Dermis blood vessel endothelial cell (primary cell): Measurements from ENCODE around the gene LGALS4. TPM values are rescaled to one million over a fixed set of nuclear protein-coding genes. Genes with fewer than 3 reads are reported as not detected.
"Not testable (repeated sequence)": the region's sequence is repeated elsewhere in the genome, so short reads cannot be mapped to it uniquely, and the experiment has no call there.

ENCODE experiments used
- DNase-seq: peaks from one replicate; pipeline ENCODE4 v3.0.0; 2010
- total RNA-seq: library from RNA; depleted of rRNA; stranded (reverse); fragments of >200 nt; gene quantifications from 2 replicates; pipeline ENCODE4 v1.2.3, GENCODE V29; 2014

The LGALS4 gene
- total RNA-seq, 1 donor from 2014 or later: not detected

DNA sequence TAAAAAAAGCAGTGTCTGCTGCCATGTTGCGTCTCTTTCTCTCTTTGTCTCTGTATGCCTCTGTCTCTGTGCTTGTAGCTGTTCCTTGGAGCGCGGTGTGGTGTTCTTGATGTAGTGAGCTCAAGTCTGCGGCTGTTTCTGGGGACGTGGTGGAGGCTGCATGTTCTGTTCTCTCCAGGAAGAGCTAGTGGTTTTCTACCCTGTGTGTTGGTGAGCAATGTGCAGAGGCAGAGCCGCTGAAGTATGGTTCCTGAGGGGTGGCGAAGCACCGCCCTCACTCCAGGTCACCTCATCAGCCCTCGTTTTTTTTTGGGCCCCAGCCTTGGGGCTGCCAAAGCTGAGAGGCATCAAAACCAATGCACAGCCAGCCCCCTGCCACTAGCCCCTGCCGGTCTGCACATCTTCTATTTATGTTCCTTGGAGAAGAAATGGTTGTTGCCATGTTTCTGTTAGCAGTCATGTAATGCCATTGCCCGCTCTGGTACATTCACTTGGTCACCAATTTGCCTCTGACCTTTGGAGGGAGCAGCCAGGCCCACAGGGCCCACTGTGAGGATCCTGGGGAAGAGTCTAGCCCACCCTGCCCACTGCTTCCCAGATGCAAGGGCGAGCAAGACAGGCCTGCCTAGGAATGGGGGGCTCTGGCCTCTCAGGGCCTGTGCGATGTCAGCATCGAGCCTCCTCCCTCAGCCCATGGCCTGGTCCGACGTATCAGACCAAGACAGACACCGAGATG is 29.9 kb upstream of the LGALS4 start:
- no peak for DNase-seq

DNA sequence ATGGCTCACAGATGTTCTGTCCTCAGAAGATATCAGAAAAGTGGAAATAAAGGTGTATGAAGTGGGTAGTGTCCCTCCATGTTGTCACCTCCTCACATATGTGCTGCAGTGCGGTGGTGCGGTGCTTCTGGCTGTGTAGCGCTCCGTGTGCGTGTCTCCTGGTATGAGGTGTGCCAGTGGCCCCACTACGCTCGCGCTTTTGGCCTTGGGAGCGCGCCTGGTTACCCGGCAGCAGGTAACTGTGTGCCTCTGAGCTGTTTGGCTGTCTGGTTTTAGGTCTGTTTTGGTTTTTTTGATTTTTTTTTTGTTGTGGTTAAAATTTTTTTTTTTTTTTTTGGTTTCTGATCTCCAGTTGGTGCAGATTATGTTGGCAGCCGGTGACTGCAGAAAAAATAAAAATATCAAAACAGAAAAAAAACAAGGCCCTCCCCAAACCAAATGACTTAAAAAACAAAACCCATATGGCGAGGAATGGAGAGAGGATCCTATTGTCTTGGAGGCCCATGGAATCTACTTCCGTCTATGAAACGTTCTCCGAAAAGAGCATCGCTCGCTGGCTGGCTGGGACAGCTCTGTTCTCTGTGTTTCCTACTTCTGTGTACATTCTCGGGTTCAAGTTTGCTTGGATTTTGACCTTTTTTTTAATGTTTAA is 29.2 kb upstream of the LGALS4 start:
- DNase-seq: no peak

DNA sequence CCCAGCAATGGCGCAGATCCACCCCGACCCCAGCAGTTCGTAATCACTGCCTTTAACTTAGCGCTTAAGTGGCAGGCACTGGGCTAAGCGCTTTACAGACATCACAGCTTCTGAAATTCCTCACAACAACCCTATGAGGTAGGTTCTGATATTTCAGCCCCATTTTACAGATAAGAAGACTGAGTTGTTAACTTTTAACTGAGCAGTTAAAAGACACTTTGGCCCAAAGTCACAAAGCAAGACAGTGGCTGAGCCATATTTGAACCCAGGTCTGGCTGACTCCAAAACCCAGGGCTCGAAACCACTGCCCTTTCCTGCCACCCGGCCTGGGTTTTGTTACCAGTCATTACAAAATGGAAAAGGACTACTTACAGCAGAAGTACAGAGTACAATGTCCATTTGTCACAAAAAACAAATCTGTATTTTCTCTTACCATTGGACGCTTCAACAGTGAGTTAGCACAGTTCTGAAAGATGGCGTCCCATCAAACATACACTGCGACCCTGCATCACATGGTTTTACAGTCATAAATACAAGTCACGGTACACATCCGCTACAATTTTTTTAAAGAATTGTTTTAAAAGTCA is 28.5 kb upstream of the LGALS4 start:
- DNase-seq: no peak

DNA sequence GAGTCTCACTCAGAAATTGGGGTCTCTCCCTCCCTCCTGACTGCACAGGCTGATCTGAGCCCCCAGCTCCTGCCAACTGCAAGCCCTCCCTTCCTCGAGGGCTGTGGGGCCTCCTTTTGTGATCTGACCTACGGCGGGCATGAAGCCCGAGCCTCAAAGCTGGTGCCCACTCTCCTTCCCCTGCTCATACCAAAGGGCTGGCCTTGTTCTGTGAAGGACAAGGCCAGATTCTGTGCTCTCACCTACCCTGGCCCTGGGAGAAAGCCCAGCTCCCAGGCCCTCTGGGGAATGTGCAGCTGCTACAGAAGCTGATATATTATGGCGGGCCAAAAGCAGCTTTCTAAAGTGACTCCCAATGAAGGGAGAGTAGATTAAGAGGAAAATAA is 27.8 kb upstream of the LGALS4 start:
- DNase-seq: no peak

DNA sequence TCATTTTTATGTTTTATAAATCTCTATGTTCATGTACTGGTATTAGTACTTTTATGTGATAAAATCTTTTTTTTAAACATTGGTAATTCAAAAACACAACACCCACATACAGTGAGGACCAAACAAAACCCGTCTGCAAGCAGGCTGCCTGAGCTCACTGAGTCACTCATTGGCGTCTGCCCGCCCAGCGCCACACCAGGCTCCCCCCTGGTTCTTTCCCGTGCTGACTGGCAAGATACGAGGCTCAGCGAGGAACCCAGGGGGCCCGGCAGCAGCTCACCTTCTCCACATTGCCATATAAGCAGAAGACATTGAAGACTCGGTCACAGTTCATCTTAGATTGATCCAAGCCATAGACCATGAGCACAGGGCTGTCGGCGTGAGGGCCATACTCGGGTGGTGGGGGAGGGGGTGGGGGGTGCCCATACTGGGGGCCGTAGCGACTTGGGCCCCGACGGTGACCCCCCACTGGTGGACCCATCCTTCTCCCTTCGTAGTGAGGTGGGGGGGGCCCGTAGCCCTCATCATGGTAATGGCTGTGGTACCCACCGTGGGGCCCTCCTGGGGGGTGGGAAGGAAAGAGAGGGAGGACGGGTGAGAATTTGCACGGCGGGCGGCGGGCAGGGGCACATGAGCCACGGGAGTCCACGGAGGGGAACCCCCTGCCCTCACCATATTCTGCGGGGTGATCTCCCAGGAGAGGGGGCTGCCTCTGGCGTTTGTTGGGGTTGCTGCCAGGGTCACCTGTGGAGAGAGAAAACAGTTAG is 27.3 kb upstream of the LGALS4 start:
- DNase-seq: no peak

DNA sequence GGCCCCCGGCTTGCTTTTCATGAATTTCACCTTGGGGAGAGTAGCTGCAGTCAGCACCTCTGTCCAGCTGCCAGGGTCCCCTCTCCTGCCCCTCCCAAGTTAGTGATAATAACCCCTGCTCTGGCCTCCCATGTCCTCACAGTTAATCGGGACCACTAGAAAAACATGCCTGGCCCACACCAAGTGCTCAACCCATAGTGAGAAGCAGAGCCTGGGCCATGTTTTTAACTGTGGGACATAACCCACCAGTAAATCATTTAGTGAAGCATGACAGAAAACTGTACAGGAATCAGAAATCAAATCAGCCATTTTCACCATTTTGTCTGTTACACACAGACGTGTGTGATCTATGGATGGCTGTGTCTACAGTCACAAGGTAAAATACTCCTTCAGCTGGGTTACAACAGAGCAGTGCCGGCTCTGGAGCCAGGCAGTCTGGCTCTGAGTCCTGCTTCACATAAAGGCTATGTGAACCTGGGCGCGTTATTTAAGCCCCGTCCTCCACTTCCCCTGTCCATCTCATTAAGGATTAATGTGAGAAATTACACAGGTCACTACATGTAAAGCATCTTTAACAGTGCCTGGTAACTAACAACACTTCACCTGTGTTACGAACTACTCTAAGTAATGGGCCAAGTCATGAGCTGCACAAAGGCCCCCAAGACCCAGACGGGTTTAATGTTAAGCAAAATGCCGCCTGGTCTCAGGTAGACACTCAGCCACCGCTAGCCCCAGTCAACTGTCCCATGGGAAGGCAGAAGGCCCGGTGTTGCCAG is 26.4 kb upstream of the LGALS4 start:
- DNase-seq: no peak

DNA sequence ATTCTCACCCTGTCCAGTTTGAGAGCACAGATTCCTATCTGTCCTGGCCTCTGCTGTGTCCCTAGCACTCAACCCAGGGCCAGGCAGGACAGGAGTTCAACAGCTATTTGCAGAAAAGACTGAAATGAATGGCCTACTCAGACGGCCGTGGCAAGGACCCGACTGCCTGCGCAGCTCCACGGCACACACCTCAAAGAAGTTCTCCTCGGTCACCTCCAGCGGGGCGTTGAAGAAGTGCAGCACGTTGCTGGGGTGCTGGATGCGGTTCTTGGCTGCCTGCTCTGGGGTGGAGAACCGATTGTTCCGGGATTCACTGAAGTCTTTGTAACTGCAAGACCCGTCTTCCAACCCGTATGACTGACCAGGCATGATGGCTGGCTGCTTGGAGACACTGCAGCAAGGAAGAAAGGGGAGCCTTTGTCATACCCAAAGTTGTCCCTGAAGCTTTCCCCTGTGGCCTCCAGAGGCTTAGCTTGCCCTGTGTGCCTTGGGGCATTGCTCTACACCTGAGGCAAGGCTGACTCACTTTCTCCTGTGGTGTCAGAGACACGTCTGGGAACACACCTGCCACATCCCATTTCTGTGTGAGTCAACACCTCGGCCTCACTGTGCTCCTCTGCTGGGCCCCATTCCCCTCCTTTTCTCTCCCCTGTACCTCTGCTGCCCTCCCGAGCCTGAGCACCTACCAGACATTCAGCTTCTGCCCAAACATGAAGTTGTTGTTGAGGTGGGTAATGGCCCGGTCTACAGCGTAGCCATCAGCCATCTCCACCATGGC is 25.7 kb upstream of the LGALS4 start:
- no peak for DNase-seq

DNA sequence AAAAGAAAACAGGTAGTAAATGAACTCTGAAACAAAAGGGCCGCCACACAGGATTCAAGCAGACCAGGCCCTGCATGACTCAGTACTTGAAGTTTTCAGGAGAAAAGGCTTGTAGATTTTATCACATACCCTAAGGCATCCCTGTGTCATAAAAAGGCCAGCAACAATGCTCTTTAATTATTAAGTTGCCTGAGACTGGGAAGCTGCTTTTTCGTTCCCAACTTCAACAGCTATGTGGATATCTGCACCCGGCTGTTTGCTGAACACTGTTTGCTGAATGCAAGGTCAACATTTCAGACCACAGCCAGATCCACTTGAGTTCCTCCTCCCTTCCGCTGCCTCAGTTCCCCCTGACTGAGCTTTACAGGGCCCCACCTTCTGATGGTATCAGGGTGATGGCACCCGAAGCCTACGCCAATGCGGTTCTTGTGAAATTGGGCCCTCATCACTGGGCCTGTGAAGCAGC is 24.9 kb upstream of the LGALS4 start:
- no peak for DNase-seq

DNA sequence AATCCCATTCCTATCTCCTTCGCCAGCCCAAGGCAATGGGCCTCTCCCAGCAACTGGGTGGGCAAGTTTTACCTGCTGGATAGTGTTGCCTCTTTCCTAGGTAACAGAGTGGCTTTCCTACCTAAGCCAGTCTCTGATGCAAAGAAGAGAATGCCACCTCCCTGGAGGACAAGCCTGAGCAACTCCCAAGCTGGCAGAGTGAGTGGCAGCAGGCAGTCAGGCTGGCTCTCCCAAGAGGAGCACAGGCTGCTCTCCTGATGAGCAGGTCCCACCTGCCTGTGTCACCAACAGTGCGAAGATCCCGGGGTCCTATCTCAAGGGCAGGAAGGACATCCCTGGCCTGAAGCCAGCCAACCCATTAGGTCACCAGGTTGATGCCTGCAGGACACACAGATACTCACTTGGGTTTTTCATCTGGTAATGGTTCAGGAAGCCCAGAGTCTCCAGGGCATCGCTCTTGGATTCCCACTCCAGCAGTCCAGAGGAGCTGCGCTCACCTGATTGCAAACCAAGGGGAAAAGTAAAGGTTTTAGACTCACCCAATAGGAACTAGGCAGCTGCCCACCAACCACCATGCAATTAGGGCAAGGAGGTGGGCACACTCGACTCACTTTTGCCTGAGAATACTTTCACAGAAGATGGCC is 24.4 kb upstream of the LGALS4 start:
- DNase-seq: no peak

DNA sequence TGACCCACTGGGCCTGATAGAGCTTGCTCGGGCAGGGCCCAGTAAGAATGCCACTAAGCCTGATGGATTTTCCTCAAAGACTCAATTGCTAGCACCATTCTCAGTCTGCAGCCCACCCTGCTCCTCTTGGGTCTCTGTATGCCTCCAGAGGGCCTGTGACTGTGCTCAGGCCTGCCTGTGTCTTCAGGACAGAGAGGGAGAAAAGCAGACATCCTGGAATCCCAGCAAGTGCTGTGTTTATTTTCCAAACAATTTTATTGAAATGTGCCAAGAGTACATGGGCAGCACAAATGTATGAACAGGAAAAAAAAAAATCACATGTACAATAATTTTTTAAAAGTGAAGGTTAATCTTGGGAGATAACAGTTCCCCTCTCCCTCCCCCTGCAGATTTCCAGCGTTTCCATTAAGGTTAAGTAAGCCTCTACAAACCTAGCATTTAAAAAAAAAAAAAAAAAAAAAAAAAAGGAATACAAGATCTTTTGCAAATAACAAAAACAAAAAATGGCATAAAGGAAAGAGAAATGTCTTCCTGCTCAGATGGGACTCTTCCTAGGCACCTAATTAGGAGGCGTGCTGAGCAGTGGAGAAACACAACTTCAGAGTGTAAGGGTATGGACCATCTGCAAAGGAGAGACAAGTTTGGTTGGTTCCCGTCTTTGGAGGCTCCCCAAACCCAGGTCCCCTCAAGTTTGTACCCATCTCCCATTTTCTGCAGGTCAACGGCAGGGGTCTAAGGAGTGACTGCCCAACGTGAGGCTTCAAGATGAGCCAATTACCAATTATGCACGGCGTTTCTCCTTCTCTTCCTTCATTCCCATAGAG is 23.6 kb upstream of the LGALS4 start:
- DNase-seq: no peak

DNA sequence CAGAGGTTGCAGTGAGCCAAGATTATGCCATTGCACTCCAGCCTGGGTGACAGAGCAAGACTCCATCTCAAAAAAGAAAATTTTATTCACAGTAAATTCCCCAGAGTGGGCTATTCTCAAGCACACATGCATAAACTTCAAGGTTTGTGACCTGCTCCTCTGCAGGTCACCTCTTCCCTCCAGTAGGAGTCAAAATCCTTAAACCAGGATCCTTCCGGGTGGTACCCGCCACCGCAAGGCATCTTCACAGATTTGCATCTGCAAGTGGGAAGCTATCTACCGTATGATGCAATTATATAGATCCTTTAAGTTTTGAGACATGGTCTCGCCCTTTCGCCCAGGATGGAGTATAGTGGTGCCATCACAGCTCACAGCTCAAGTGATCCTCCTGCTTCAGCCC is 21.8 kb upstream of the LGALS4 start:
- no peak for DNase-seq

DNA sequence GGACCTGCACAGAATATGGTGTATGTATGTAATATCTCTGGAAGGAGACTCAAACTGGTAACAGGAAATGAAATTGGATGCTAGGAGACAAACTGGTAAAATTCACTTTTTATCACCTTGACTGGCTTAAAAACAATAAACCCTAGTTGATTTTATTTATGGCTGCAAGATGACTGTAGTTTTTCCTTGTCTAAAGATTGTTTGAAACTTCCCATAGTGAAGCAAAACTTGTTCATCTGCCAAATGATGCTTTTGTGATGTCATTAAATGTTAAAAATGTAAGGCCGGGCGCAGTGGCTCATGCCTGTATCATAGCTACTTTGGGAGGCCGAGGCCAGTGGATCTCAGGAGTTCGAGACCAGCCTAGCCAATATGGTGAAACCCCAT is 21.4 kb upstream of the LGALS4 start:
- no peak for DNase-seq

DNA sequence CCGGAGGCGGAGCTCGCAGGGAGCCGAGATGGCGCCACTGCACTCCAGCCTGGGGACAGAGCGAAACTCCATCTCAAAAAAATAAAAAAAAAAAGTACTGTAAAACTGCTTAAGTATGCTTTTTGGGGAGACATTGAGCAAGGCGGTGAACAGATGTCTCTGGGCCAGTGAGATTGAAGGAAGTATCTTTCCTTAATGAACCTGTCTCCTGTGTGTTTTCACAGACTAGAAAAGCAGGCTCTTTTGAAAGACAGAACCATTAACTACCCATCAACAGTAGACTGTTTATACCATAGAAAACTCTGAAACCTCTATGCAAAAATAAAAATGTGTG is 20.3 kb upstream of the LGALS4 start:
- no peak for DNase-seq

DNA sequence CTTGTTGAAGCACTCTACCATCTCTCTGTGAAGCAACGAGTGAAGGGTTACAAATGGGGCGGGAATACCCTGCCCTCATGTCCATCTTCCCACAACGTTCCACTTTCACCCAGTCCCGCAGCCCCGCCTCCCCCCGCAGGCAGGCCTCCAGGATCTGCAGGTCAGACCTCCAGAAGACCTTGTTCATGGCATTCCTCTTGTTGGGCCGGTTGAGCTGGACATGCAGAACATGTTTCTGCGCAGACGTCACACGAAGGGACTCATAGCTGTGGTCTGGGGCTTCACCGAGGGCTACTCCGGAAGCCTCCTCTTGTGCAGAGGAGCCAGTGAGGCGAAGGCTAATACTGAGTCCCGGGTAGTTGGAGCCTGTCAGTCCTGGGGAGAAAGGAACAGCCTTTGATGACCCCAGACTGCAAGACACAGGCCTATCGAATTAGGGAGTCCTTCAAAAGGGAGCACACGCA is 18.4 kb upstream of the LGALS4 start:
- peak; percentile 66 for DNase-seq

DNA sequence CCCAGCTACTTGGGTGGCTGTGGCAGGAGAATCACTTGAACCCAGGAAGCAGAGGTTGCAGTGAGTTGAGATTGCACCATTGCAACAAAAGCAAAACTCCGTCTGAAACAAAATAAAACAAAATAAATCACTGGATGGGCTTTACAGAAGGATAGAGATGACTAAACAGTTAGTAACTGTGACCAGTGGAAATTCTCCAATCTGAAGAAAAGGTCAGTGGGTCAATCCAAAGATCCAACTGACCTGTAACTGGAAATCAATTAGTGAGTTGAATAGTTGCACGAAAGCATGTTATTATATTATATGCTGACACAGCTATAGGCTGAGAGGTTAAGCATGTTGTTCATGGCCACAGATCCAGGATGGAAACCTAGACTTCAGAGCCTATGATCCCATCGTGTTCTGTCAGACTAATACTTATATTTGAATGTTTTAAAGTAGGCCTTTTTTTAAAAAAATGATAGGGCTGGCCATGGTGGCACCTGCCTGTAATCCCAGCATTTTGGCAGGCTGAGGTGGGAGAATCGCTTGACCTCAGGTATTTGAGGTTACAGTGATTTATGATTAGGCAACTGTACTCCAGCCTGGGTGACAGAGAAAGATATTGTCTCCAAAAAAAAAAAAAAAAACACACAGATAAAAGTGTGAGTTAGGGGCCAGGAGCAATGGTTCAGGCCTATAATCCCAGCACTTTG is 17.4 kb upstream of the LGALS4 start:
- no peak for DNase-seq

DNA sequence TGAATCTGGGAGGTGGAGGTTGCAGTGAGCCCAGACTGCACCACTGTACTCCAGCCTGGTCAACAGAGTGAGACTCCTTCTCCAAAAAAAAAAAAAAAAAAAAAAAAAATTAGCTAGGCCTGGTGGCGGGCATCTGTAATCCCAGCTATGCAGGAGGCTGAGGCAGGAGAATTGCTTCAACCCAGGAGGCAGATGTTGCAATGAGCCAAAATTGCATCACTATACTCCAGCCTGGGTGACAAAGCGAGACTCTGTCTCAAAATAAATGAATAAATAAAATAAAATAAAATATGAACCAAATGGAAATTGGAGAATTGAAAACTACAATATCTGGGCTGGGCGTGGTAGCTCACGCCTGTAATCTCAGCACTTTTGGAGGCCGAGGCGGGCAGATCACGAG is 16.5 kb upstream of the LGALS4 start:
- not testable (repeated sequence) for DNase-seq

DNA sequence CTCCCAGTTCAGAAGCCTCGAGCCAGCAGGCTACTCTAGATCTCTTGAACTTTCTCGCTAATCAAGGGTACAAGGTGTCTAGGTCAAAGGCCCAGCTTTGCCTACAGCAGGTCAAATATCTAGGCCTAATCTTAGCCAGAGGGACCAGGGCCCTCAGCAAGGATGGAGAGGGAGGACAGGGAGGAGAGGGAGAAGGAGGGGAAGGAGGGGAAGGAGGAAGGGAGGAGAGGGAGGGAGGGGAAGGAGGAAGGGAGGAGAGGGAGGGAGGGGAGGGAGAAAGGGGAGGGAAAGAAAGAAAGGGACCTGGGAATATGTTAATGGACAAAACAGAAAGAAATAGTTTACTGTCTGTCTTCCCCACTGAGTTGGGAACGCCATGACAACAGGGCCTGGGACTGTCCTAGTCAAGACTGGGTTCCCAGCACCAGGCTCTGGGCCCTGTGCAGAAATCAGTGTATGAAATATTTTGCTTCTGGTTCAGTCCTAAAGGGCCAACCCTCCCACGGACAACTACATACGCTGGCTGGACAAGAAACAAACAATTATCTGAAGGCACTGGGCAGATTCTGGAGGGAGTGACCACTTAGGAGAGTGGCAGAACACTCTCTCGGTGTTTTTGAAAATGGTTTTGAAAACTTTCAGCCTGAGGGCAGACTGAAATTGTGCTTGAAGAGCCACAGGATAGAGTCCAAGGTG is 14.3 kb upstream of the LGALS4 start:
- DNase-seq: no peak

DNA sequence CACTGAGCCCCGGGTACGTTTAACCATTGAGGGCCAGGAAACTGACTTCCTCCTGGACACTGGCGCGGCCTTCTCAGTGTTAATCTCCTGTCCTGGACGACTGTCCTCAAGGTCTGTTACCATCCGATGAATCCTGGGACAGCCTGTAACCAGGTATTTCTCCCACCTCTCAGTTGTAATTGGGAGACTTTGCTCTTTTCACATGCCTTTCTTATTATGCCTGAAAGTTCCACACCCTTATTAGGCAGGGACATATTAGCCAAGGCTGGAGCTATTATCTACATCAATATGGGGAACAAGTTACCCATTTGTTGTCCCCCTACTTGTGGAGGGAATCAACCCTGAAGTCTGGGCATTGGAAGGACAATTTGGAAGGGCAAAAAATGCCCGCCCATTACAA is 13.2 kb upstream of the LGALS4 start:
- DNase-seq: not testable (repeated sequence)

DNA sequence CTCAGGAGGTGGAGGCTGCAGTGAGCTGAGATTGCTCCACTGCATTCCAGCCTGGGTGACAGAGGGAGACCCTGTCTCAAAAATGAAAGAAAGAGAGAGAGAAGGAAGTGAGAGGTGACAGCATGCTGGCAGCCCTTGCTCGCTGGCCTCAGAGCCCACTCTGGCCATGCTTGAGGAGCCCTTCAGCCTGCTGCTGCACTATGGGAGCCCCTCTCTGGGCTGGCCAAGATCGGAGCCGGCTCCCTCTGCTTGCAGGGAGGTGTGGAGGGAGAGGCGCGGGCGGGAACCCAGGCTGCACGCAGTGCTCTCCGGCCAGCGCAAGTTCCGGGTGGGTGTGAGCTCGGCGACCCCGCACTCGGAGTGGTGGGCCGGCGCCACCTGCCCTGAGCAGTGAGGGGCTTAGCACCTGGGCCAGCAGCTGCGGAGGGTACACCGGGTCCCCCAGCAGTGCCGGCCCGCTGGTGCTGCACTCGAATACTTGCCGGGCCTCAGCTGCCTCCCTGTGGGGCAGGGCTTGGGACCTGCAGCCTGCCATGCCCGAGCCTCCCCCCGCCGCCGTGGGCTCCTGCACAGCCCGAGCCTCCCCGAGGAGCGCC is 8.6 kb upstream of the LGALS4 start:
- DNase-seq: not testable (repeated sequence)
